SHP77 (cell line): Measurements from ENCODE around the gene ACAA1.
"Not testable (repeated sequence)": the region's sequence is repeated elsewhere in the genome, so short reads cannot be mapped to it uniquely, and the experiment has no call there.

Experiments
- DNase-seq, 2 experiments: peaks; one replicate each; lab custom pipeline; 2025; lab: John Stamatoyannopoulos, UW

ACAA1 gene

DNA sequence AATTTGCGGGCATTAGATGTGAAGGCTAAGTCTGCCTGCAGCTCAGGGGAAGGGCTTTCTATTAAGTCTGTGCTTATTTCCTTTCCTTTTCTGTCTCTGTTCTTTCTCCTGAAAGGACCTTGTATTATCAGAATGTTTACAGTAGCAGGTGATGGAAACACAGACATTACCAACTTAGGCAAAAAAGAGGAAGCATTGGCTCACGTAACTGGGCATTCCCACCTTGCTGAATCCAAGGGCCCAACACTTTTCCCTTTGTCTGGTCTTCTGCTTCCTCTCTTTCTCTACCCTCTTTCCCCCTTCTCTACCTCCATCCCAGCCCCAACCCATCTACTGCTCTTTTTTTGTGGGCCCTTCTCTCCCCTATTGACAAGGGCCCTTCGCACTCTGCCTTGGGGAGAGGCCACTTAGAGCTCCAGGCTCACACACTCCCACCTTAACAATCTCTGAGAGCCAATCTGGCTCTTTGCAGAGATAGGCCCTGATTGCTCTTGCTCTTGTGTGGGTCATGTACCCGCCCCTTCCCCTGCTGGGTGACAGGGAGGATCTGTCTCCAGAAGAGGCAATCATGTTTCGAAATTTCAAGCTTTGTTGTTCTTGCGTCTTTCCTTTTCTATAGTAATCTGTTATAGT lies 35.0 kb downstream of the ACAA1 start:
- DNase-seq, result no peak

DNA sequence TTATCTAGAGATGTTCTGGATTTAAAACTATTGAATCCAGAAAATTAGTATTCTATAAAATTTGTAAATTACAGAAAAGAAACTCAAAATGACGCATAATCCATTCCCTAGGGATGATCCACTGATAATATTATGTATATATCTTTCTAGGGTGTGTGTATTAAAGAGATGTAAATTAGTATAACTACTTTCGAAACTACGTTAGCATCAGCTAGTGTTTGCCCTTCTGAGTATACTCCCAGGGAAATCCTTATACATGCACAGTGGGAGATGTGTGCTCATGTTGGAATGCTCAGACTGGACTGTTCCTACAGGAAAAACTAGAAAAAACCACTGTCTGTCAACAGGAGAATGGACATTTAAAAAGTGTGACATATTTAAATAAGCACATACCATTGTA lies 36.4 kb downstream of the ACAA1 start:
- no peak for DNase-seq

DNA sequence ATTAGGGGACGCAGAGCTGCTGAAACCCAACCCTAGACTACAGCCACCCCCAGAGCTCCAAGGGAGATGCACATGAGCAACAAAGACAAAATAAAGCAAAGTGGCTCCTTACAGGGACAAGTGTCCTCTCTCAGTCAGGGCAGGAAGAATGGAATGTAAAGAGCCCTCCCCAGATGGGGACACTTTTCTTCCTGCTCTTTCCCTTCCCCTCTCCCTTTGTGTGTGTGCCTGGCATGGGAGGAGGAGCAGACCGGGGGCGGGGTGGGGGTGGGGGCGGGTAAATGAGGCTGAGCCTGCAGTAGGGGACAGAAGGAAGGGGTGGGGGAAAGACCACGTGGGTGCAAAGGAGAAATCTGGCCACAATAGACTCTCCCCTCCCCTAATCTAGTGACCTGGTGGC lies 37.4 kb downstream of the ACAA1 start:
- DNase-seq, result no peak

DNA sequence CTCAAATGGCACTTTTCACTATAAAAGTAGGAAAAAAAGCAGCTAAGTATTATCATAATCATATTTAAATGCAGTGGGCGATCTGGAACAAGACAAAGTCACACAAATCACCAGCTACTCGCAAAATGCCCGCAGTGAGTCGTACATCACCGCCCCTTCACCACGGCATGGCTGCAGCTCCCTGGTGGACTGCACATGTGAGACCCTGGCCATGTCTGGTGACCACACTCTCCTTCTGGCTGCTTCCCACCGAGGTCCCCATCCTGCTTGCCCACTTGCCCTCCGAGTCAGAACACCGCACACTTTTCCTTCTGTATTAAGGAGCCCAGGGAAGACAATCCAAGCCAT lies 38.6 kb downstream of the ACAA1 start:
- no peak for DNase-seq

DNA sequence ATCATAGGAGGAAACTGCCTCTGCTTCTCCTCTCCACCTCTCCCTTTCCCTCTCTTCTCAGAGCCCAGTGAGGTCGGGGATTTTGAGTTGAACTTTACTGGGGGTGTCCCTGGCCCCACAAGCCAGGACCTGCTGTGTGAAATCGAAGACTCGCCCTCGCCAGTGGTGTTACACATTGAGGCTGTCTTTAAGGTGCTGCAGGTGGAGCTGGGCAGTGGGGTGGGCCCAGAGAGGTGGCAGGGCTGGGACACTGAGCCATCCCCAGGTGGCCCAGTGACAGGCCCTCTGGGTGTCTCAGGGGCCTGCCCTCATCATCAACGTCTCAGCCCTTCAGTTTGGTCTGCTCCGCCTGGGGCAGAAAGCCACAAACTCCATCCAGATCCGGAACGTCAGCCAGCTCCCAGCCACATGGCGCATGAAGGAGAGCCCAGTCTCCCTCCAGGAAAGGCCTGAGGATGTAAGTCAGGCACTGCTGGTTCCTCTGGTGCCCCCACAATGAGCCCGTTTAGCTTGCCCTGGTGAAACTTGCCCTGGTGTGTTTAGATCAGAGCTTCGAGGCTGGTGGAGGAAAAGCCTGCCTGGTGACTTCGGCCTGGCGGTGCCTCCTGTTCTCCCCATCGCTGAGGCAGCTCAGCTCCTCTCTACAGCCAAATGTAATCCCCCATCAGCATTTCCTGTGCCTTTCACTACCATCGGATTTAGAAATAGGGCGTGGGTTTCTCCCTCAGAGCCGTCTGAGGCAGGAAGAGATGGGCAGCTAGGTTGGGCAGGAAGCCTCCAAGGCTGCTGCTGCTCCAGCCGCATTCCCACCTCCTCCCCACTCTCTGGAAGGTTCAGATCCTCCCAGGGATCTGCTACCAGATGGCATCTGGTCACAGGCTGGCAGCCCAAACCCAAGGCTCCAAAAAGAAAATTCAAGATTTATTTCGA lies 39.2 kb downstream of the ACAA1 start:
- no peak for DNase-seq

DNA sequence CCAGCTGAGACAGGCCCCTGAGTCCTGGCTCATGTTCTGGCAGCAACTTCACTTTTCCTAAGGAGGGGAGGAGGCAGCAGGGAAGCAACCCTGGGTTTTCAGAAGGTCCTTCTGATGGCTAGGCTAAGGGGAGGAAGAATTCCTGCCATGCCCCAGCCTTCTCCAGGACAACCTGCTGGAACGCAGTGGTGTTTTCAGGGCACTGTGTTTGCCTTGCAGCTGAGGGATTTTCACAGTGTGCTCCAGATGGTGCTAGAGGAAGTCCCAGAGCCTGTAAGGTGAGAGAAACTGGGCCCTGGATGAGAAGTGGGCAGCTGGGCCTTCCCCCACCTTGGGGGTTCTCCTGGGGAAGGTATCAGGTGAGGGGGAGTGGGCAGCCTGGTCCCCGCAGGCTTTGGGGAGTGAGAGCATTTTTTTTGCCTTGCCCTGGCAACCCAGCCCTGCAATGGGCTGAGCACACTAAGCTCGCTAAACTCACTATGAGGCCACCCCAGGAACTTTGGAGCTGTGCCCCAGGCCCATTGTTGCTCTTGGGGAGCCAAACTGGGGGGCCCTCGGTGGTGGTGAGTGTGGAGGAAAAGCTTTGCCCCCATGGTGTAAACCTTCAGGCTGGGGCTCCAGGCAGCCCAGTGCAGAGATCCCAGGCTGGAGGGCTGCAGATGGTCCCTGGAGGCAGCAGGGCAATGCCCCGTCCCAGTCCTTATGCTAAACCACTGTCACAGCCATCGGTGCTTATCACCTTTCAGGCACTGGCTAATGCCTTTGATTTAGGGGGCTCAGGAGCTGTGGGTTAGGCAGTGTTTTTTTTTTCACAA lies 41.1 kb downstream of the ACAA1 start:
- DNase-seq, result no peak

DNA sequence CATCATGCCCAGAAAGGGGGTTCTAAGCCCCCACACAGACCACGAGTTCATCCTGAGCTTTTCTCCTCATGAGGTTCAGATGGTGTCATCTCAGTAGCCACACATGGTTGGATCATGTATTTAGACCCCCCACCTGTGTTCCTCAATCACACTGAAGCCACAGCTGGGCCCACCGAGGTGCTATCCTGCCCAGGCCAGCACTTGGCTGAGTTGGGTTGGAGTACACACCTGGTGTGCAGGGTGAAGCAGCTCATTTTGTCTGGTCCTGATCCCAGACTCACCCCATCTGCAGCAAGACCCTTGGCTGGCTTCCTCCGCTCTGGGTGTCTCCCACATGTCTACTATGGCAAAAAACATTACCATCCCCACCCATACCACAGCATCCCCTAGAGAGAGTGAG lies 41.9 kb downstream of the ACAA1 start:
- no peak for DNase-seq

DNA sequence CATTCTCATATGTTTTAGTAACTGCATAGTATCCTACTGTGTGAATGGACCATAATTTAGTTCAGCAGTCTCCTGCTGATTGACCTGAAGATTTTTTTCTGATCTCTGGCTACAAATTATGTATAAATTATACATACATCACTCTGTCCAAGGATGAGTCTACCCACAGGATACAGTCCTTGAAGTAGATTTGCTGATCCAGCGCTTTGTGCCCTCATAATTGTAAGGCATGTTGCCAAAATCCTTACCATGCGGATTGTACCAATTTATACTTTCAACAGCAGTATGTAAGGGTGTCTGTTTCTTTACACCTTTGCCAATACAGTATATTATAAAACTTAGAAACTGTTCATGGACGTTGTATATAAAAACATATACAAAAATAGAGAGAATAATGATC lies 46.5 kb downstream of the ACAA1 start:
- no peak for DNase-seq

DNA sequence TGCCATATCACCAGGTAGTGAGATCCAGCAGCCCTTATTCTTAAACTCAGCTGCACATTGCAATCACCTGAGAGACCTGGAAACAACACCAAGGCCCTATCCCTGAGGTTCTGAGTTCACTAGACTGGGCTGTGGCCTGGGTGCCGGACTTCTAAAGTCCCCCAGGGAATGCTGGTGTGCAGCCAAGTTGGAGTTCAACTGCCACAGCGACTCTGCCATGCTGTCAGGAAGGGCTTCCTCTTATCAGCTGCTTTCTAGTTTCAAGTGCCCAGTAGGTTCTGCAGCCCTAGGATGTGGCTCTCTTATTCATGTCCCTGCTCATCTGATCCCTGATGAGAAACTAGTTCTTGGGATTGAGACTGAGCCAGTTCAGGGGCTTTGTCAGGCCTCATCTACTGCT lies 47.8 kb downstream of the ACAA1 start:
- no peak for DNase-seq

DNA sequence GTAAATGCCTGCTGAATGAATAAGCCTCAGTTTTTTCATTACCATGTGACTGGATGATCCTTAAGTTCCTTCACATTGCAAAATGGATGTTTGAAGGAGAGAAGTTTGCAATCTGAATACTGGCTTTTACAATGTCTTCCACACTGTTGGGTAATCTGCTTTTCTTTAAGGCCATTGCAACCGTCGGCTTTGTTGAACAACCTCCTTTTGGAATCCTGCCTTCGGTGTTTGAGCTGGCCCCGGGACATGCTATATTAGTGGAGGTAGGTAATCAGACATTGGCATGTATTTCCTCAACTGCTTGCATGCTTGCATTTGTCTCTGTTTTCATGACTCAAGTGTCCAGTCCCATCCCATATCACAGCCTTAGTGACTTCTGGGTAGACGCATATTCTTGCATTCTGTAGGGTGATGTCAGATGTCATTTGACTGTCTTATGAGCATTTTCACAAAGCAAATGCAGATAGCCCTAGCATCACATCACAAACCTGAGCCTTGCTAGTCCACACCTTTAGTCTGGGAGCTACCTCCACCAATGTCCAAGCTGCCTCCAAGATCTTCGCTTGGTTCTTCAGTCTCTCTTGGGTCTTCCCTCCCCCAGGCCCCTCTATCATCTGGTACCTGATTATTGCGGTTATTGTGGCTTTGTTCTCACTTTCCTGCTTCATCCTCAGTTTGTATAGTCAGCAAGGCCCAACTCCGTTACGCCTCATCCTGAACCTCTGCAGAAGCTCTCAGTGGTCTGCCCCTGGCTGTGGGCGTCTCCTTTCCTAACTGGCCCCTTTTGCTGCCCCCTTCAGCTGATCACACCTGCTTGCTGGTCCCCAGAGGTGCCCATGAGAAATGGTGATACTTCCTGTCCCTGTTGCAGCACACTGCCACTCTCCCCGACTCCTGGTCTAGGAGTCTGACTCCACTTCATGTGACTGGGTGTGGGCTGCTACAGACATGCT lies 48.5 kb downstream of the ACAA1 start:
- no peak for DNase-seq

DNA sequence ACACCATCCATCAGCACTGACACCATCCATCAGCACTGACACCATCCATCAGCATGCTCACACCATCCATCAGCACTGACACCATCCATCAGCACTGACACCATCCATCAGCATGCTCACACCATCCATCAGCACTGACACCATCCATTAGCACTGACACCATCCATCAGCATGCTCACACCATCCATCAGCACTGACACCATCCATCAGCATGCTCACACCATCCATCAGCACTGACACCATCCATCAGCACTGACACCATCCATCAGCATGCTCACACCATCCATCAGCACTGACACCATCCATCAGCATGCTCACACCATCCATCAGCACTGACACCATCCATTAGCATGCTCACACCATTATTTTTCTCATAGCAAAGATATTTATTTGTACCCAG lies 49.6 kb downstream of the ACAA1 start:
- not testable (repeated sequence) for DNase-seq

DNA sequence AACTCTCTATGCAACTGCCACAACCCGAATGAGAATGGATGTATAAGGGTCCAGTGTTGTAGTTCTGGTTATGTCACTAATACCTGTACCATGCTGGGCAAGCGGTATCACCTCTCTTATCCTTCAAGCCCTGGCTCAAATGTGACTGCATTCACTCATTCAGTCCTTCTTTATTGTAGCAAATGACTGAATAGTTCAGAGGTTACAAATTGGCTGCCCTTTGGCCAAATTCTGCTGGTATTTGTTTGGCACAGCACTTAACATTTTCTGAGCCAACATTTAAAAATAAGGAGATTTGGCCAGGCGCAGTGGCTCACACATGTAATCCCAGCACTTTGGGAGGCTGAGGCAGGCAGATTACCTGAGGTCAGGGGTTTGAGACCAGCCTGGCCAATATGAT lies 50.4 kb downstream of the ACAA1 start:
- DNase-seq, result no peak

DNA sequence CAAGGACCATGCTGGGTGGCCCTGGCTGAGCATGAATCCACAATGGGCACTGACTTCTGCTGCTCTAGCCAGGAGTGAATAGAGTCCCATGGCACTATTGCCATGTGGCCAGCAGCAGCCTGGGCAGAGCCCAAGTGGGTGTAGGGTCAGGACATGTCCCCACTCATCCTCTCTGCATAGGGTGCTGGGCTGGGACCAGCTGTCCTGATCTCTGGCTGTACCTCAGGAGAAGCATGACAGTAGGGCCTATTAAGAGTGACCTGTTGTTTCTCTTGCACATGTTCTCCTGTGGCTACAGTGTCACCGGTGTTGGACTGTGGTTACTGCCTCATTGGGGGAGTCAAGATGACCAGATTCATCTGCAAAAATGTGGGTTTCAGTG lies 51.0 kb downstream of the ACAA1 start:
- no peak for DNase-seq

DNA sequence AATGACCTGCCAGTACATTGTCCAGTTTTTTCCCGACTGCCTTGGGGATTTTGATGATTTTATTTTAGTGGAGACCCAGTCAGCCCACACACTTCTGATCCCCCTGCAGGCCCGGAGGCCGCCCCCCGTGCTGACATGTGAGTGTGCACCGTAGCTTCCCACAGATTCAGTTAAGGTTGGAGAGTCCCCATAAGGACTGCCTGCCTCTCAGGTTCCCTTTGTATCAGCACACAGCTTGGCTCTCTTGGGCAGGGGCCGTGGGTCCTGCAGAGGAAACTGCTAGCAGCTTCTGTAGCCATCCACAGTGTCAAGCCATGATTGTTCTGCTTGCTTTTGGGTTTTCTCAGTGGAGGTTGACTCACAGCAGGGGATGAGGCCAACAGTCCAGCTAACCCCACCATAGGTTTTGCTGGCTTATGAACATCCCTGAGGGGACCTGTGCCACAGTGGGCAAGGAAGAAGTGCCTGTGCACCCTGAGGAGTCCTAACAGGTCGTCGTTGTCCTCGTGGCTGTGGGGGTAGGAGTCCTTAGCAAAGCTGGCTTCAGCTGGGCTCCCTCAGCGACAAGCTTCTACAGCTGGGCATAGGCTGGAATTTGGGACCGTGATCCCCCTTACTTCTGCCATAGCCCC lies 51.5 kb downstream of the ACAA1 start:
- DNase-seq, result no peak

DNA sequence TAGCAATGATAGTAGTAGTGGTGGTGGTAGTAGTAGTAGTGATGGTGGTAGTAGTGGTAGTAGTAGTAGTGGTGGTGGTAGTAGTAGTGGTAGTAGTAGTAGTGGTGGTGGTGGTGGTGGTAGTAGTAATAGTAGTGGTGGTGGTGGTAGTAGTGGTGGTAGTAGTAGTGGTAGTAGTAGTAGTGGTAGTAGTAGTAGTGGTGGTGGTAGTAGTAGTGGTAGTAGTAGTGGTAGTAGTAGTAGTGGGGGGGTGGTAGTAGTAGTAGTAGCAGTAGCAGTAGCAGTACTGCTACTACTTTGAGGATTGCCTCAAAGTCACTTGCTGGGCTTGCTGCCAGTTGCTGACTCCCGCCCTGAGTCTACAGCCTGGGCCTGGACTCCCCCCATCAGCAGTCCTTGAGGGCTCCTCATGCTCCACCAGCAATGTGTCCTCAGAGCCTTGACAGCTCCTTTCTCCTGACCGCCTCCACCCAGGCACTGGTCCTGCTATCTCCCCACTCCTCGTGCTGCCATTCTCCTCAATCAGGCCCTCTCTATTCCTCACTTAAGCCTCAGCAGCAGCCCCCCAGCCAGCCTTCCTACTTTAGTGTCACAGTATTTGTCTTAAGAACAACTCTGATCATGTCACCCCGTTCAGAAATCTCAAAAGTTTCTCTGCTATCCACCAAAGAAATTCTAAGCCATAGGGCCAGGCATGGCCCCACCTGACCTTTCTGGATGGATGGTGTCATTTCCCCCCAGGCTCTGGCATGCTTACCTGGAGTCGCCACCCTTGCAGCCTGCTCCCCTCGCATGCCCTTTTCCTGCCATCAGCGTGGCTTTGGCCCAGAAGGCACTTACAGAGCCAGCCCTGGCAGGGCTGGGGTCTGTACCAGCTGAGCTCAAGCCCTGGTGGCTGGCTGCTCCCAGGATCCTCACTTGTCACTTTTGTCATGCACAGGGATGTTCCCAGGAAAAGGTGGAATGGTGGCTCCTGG lies 52.3 kb downstream of the ACAA1 start:
- no peak for DNase-seq

DNA sequence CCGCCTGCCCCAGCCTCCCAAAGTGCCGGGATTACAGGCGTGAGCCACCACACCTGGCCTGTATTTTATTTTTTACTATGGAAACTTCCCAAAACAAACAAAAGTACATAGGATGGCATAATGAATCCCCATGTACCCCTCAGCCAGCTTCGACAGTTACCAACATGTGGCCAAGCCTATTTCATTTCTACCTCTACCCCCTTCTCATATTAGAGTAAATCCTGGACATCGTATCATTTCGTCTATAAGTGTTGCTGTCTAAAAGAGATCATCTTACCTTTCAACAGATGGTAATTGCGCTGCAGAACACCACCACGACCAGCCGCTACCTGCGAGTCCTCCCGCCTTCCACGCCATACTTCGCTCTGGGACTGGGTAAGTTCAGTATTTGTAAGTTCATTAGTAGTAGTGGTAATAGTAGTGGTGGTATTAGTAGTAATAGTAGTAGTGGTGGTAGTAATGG lies 53.0 kb downstream of the ACAA1 start:
- DNase-seq, result no peak

DNA sequence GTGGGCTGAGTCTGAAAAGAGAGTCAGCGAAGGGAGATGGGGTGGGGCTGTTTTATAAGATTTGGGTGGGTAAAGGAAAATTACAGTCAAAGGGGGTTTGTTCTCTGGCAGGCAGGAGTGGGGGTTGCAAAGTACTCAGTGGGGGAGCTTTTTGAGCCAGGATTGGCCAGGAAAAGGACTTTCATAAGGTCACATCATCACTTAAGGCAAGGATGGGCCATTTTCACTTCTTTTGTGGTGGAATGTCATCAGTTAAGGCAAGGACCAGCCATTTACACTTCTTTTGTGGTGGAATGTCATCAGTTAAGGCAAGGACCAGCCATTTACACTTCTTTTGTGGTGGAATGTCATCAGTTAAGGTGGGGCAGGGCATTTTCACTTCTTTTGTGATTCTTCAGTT lies 53.7 kb downstream of the ACAA1 start:
- DNase-seq, result not testable (repeated sequence)

DNA sequence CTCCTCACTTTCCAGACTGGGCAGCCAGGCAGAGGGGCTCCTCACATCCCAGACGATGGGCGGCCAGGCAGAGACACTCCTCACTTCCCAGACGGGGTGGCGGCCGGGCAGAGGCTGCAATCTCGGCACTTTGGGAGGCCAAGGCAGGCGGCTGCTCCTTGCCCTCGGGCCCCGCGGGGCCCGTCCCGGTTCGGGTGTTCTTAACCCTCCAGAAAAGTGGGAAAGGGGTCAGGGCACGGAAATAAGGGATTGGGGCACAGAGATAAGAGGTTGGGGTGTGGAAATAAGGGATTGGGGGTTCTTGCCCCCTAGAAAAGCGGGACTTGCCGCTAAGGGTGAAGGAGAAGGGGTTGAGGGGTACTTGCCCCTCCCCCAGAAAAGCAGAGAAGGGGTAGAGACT lies 54.6 kb downstream of the ACAA1 start:
- not testable (repeated sequence) for DNase-seq

DNA sequence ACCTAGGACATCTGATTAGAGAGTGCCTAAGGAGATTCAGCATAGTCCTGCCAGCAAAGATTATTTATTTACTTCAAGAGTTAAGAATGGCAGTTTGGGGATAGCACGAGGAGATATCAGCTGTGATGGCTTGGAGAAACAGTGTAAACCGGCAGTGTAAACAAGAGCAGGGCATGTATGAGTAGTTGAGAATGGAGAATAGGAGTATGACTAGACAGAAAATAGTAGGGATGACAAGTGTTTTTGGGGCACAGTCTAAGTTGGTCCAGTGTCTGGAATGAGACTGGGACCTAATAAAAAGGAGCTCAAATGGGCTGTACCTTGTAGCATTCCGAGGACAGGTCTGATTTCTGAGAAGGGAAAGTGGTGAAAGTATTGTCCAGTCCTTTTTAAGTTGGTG lies 59.9 kb downstream of the ACAA1 start:
- DNase-seq, result not testable (repeated sequence)
